GM12892 (cell line): Measurements from ENCODE around the gene NUDT12.

ENCODE experiments used
- DNase-seq: peaks from one replicate; pipeline ENCODE4 v3.0.0; 2011; ENCODE audit not compliant: insufficient read length
- FAIRE-seq: peaks from 2 replicates; lab custom pipeline; 2011; peaks lifted over from hg19 to GRCh38; lab: Jason Lieb, UNC
- POLR2A ChIP-seq: IDR thresholded peaks from 2 replicates; pipeline ENCODE4 v1.6.1; 2011; ENCODE audit warnings: low read depth, low read length, control low read depth
- POLR2AphosphoS5 ChIP-seq: IDR thresholded peaks from 2 replicates; pipeline ENCODE4 v1.6.1; 2011; ENCODE audit warnings: low read depth, low read length, control low read depth
- TAF1 ChIP-seq: IDR thresholded peaks from 2 replicates; pipeline ENCODE4 v1.6.1; 2011; ENCODE audit warnings: low read depth, mild to moderate bottlenecking, control low read depth, low read length, borderline replicate concordance

NUDT12 gene

DNA sequence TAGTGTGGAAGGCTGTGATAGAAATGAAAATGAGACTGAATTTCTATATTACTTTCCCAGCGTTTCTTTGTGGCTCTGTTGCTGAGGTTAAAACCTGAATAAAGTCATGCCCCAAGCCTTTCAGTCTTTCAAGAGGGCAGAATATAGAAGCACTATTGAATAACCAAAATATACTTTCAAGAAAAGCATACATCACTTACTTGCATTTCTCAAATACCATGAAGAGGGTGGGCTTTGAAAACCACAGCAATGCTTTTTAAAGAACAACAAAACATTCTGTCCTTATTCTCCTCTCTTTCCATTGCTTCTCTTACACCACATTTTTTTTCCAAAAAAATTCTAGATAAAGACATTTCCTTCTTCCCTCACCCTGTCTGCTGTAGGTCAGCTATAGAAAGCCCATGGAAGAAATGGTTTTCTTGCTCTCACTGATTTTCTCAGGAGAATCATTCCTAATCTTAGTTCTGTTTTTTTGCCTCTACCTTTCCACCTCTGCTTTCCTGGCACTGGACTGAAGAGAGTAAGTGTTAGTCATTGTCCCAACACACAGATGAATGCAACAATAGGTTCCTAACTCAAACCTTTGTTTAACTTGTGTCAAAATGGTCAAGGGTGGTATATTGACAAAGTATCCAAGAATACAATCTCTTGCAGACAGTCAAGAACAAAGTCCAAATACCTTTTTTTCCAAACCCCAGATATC is 51.6 kb downstream of the NUDT12 start:
- TF ChIP-seq POLR2AphosphoS5 (no peak), TAF1 (no peak), POLR2A (no peak)
- FAIRE-seq: no peak

DNA sequence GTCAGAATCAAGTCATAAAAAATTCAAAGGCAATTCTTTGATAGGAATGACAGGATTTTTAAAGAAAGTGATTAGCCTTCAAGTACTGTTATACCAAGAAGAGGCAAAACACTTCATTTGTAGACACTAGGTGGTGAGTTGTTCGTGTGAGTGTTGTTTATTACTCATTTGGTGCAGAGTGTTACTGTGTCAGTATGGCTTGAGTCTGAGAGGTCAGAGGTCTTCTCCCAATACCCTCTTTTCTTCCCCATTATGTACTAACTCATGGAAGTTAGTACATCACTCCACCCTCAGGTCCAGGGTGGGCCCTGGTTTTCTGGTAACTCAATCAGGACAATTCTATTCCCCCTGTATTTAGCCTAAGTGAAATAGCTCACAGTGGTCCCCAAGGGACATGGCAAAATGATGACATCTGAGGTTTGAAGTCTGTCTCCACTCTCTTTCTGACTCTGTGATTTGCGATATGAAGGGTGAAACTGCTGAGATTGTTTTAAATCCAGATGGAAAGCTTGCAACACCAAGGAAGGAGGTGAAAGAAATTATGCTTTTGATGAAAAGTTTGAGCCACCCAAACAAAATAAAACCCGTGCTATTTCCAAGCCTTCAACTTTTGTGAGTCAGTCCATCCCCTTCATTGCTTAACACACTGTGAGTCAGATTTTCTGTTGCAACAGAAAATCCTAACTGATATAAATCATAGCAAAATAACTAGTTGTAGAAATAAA is 56.8 kb downstream of the NUDT12 start:
- FAIRE-seq (no peak), DNase-seq (no peak)
- TF ChIP-seq POLR2AphosphoS5 (no peak), TAF1 (no peak), POLR2A (no peak)

More for the DNA sequence above, 51.6 kb downstream of the NUDT12 start:
- no peak for DNase-seq

DNA sequence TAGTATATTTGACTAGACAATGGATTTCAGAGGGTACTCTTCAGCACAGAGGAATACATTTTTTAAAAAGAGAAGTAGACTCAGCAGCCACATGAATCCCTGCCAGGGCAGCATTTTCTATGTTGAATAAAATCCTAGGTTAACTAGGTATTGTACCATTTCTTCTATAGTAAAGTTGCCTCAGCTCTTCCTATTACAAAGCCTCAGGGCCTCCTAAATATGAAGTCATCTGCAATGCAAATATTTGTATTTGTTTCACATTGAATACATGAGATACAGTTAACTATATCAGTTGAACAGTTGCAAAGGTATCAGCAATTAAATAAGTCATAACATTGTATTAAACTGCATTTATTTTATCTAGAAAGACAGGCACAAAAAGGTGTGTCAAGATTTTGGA is 59.5 kb downstream of the NUDT12 start:
- TF ChIP-seq POLR2A (no peak), TAF1 (no peak), POLR2AphosphoS5 (no peak)
- DNase-seq: no peak
- no peak for FAIRE-seq

DNA sequence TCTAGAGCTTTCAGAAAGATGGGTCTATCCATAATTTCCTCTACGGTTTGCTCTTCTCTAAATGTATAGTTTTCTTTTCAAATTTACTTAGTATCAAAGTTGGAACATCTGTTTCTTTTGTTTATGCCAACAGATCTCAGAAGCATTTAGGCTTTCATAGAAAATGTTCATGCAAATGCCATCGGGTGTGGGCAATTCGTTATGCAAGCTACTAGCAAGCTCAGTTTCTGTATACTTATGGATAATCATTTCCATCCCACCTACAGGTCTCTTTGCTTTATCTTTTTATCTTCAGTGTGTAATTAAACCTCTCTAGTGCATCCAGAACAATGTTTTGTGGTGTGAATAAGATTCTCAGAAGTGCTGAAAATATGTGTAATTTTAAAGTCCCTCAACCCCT is 59.9 kb downstream of the NUDT12 start:
- FAIRE-seq (no peak), DNase-seq (no peak)
- TF ChIP-seq POLR2A (no peak), TAF1 (no peak), POLR2AphosphoS5 (no peak)
